Raji (cell line): Measurements from ENCODE around the gene PAM16.

ENCODE experiments used
- POLR2A ChIP-seq: IDR thresholded peaks from 2 replicates; pipeline ENCODE4 v1.6.1; 2011; ENCODE audit warnings: low read depth, low read length, control low read depth; ENCODE audit not compliant: insufficient read depth

The PAM16 gene

DNA sequence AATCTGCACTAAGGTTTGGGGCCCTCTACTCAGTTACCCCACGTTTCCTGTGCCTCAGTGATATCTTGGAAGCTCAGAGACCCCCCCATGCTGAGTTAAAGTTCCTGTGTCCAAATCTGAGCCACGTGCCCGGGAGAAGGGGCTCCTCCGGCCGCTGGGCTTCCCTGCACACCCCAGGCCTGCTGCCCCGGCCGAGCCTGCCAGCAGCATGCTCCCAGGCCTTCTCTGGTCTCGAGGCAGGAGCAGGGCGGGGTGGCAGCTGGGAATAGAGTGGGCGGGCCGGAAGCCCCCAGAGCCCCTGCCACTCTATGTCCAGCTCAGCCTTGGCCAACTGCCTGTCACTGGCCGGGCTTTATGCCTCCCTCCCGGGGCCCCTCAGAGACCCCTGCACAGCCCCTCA, 14.9 kb upstream of the PAM16 start:
- TF ChIP-seq POLR2A, result no peak

DNA sequence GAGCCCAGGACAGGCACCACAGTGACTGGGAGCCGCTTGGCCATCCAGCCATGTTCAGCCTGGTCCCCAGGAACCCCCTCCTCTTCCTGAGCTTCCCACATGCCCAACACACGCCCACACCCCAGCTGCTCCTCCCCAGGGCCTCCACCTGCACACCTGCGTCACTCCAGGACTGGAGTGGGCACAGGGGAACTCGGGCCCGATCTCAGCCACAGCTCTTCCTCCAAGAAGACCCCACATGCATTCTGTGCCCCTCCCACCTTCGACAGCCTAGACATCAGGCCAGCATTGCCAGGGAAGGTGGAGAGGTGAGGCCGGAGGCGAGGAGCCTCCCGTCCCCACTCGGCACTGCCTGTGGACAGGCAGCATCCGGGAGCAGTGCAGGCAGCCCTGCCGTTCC, 14.5 kb upstream of the PAM16 start:
- no peak for TF ChIP-seq POLR2A

GRCh38 chr16:4365014-4365406, 13.9 kb upstream of the PAM16 start:
- TF ChIP-seq POLR2A, result no peak

DNA sequence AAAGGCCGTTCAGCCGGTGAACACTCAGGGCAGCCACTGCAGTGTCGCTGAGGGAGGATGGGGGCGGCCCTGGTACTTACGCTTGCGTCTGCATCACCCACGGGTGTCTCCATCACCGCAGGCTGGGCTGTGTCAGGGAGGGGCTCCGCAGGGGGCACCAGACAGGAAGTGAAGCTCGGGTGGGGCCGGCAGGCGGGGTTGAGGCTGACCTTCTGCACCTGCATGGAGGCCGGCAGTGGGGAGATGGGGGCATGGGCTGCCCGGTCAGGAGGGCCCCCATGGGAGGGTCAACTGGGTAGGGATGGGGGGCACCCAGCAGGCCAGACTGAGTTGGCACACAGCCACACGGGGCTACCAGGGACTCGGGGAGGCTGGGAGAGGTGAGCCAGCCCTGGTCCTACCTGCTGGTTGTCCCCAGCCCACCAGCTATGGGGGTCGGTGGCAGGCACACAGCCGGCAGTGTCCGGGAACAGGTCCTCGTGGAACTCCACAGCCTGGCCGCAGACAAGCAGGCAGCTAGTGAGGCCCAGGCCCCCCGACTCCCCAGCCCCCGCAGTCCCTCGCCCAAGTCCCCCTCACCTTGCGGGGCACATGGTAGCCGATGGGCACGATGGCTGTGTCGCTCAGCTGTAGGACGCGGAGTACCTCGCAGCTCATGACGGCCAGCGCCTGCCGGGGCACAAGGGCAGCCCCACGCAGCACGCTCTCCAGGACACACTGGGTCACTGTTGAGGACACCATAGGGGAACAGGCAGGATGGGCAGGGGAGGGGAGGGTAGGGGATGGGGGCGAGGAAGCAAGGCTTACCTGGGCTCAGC, 13.3 kb upstream of the PAM16 start:
- no peak for TF ChIP-seq POLR2A

DNA sequence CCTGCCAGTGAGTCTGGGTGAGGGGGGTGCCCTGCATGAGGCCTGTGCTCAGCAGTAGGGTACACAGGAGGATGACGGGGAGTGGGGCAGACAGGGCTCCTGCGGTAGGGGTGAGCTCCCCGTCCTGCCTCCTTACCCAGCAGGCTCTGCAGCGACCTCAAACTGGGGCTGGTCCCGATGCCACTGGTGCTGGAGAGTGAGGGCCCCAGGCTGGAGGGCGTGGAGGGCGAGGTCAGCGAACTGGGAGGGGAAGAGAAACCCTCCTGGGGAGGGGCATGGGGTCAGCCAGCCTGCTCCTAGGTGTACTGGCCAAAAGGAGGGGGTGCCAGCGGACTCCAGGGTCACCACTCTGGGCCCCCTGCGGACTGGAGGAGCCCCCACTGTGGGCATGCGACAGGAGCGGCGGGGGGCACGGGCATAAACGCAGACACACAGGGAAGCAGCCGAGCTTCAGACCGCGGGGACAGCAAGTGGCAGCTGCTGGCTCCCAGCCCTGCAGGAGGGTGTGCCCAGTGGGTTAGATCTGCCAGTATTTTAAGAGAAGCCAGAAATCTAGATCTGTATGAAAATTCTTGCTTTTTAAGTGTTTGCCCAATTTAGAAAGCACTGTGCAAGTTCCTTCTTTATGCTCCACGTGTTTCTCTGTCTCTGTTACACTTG, 11.5 kb upstream of the PAM16 start:
- no peak for TF ChIP-seq POLR2A

GRCh38 chr16:4361944-4362311, 10.8 kb upstream of the PAM16 start:
- TF ChIP-seq POLR2A, result no peak

GRCh38 chr16:4361033-4361943, 10.2 kb upstream of the PAM16 start:
- TF ChIP-seq POLR2A, result no peak

DNA sequence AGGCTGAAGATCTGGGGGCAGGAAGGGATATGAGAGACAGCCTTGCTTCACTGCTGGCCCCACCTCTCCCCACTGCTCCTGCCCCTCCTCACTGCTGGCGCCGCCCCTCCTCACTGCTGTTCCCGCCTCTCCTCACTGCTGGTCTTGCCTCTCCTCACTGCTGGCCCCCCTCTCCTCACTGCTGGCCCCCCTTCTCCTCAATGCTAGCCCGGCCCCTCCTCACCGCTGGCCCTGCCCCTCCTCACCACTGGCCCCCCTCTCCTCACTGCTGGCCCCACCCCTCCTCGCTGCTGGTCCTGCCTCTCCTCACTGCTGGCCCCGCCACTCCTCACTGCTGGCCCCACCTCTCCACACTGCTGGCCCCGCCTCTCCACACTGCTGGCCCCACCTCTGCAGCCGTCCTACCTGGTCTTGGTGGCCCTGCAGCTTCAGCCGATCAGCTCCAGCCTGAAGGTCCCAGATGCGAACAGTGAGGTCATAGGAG, 9.5 kb upstream of the PAM16 start:
- no peak for TF ChIP-seq POLR2A

GRCh38 chr16:4359914-4360313, 8.8 kb upstream of the PAM16 start:
- TF ChIP-seq POLR2A, result no peak

- TF ChIP-seq POLR2A, result no peak
These were observed 7.9 kb upstream of the PAM16 start for GRCh38 chr16:4358831-4359561.

- TF ChIP-seq POLR2A, result no peak
These were observed 7.1 kb upstream of the PAM16 start for GRCh38 chr16:4358236-4358635.

DNA sequence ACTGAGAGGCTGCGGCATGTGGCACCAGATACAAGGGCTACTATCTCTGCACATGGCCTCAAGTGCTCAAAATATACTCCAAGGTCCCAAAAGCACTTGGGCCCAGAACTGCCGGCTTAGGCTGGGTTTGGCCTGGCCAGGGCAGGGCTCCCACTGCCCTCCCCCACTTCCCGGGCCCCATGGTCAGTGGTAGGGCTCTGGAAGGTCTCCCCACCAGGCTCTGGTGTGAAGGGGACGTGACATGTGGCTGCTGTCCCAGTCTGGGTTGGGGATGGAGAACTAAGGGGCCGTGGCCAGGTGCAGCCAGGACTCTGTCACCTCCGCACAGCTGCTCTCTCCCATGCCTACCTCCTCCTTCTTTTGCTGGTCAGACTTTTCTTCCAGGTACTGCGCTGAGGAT, 5.7 kb upstream of the PAM16 start:
- no peak for TF ChIP-seq POLR2A

DNA sequence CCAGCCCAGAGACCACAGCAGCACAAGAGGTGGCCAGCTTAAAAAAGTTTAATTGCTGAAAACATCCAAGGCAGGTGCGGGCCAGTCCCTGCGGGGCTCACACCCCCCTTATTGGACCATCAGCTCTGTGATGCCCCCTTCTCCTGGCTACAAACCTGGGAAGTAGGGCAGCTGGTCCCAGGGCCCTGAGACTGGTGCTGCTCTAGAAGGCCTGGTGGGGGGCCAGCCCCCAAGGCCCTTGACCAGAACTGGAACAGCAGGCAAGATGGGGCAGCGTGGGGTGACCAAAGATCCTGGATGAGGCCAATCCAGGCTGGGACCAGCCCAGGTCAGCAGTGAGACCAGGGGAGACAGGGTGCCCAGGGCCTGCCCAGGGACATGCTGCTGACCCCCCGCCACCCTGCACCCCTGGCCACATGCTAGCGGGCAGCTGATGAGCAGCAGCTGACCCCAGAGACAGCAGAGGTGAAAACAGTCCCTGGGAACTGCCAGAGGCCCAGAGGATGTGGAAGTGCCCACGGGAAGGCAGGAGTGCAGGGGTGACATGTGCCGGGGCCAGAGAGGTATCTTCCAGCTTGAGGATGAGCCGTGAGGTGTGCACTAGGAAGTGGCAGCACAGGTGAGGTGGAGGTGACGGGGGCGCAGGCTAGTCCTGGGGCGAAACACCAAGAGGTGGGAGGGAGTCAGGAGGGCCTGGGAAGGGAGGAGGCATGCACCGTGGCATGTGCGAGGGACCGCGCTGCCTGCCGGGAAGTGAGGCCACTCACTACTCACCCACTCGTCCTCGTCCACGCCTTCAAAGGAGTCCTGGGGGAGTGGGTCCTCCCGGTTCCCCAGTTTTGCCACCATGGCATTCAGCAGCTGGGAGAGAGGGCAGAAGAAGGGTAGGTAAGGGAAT, 3.6 kb upstream of the PAM16 start:
- TF ChIP-seq POLR2A, result no peak

DNA sequence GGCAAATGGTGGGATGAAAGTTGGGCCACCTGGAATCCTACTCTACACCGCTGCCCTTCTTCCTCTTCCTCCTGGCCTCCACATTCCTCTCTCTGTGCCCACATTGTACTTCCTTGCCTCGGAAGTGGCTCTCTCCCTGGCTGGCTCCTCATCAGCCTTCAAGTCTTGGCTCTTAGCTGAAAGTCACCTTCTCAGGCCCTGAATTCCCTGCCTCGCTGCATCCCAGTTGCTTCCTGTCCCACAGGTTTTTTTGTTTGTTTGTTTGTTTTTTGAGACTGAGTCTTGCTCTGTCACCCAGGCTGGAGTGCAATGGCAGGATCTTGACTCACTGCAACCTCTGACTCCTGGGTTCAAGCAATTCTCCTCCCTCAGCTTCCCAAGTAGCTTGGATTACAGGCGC, 2.6 kb upstream of the PAM16 start:
- TF ChIP-seq POLR2A, result no peak

DNA sequence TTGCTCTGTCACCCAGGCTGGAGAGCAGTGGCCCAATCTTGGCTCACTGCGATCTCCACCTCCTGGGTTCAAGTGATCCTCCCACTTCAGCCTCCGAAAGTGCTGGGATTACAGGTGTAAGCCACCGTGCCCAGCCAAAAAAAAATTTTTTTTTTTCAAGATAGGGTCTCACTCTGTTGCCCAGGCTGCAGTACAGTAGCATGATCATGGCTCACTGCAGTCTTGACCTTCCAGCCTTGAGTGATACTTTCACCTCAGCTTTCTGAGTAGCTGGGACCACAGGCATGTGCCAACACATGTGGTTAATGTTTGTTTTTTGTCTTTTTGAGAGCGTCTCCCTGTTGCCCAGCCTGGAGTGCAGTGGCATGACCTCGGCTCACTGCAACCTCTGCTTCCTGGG, 1.7 kb upstream of the PAM16 start:
- TF ChIP-seq POLR2A, result no peak

DNA sequence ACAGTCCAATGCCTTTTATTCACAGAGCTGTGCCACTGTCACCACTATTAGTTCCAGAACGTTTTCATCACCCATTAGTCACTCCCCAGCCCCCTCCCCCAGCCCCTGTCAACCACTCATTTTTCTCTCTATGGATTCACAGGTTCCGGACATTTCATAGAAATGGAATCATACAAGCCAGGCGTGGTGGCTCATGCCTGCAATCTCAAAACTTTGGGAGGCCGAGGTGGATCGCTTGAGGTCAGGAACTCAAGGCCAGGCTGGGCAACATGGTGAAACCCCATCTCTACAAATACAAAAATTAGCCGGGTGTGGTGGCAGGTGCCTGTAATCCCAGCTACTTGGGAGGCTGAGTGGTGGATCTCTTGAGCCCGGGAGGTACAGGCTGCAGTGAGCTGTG, 759 bp upstream of the PAM16 start:
- TF ChIP-seq POLR2A, result no peak
